Psoas muscle (tissue), 8 donors: ENCODE results near the gene MAB21L3. TPM values are rescaled to one million over a fixed set of nuclear protein-coding genes. Genes with fewer than 3 reads are reported as not detected.

ENCODE experiments used
- ATAC-seq, 4 donors: fragments of 200-7000 bp; cut with Tn5 transposase; one replicate each; pipeline ENCODE4 v1.9.1; 2020; ENCODE audit warnings: moderate library complexity in 3 of 4, mild to moderate bottlenecking in 2 of 4
- DNase-seq, 2 donors: peaks; one replicate each; pipeline ENCODE4 v3.0.0-alpha.2; 2020
- H3K27ac ChIP-seq: fragments of 200-600 bp; one replicate; pipeline ENCODE4 v1.8.0; 2022
- H3K27me3 ChIP-seq, 3 donors: fragments of 200-600 bp in 1 of 3; one replicate each; pipeline versions ENCODE4 v1.6.1 to v1.8.0; 2013 to 2022; ENCODE audit warnings: low read length in 2 of 3, mild to moderate bottlenecking in 2 of 3, moderate library complexity in 1 of 3; ENCODE audit not compliant: insufficient read depth in 3 of 3
- H3K36me3 ChIP-seq, 2 donors: fragments of 200-600 bp in 1 of 2; one replicate each; pipeline versions ENCODE4 v1.6.1 to v1.8.0; 2013 to 2022; ENCODE audit warnings: low read depth in 1 of 2, mild to moderate bottlenecking in 1 of 2, moderate library complexity in 1 of 2; ENCODE audit not compliant: insufficient read depth in 1 of 2
- H3K4me1 ChIP-seq: fragments of 200-600 bp; one replicate; pipeline ENCODE4 v1.8.0; 2022
- H3K4me3 ChIP-seq: fragments of 200-600 bp; one replicate; pipeline ENCODE4 v1.8.0; 2022; ENCODE audit warnings: mild to moderate bottlenecking
- H3K9me3 ChIP-seq: fragments of 200-600 bp; one replicate; pipeline ENCODE4 v1.8.0; 2022
- CTCF ChIP-seq: fragments of 200-600 bp; IDR thresholded peaks from one replicate; pipeline ENCODE4 v1.8.0; 2022; ENCODE audit warnings: antibody characterized with exemption
- WGBS, 3 donors: extraction: QIAGEN DNeasy Blood & Tissue Kit; methylation state at CpG; one replicate each; pipeline versions ENCODE4 v1.1.6 to v1.1.7; 2013; 5-methylcytosine and 5-hydroxymethylcytosine counted together
- intact Hi-C, 2 donors: fragments of 100-400 bp; cut with DNase I; formaldehyde crosslinking; loops; one replicate each; pipeline versions ENCODE4 v1.11.0 to v1.14.2; 2022
- polyA plus RNA-seq, 3 donors: library from polyadenylated mRNA; stranded (reverse); fragments of 200-250 nt; gene quantifications; one replicate each; pipeline ENCODE4 v1.2.3, GENCODE V29; 2013
- total RNA-seq, 4 donors: library from RNA; stranded (reverse); fragmentation: NEBNext Ultra II Directional in 2 of 4; extraction: Animal tissue kit (Norgen Biotek cat#: 25700) in 2 of 4; gene quantifications; one replicate each; pipeline versions ENCODE4 v1.2.1 to v1.2.4, GENCODE V29; 2021 to 2023
- donor health status: healthy with polysubstance abuse.
- donor health status: DM: no; HTN: no; CAD: no; lungs with moderate emphysema.
- donor health status: Bipolar disorder and iron deficiency.
- donor health status: healthy.
- donor health status: DM: yes; HTN: yes; CAD: no.
- donor health status: DM: no; HTN: no; CAD: no.
- donor health status: DM: no; HTN: no; CAD: no.
- donor health status: DM: yes; HTN: yes; CAD: no.

Gene MAB21L3
- total and polyA plus RNA-seq, 7 donors: 0.04 TPM; not detected in 6

- intact Hi-C loops: loop anchor here in 1 of 2 donors (2.0 to 10.0 kb wide), 3 partner anchors 267 to 894 kb away; no protein-coding TSS in a partner anchor
- Histone ChIP-seq H3K4me3 (no peak overlapping the region), H3K4me1 (peaks cover 12% of the 10 kb centered on the region), H3K27me3 (no peaks in the 10 kb centered on the region), H3K36me3 (no peaks in the 10 kb centered on the region), H3K9me3 (no peaks in the 10 kb centered on the region), H3K27ac (no peak overlapping the region)
- DNase-seq: no peak
- ATAC-seq: no peak
- 87 to 91% (median 88%) methylated on average over 4 of the region's 4 CpGs for WGBS, 3 donors
- TF ChIP-seq CTCF: no peak
Observed at GRCh38 chr1:116150368-116150767, 39.2 kb downstream of the MAB21L3 start.

GRCh38 chr1:116151739-116152576 is 40.8 kb downstream of the MAB21L3 start:
- peak overlapping the region; percentile 61 for H3K4me3 ChIP-seq
- peaks cover 12% of the 10 kb centered on the region for H3K4me1 ChIP-seq
- H3K27ac ChIP-seq: peak overlapping the region; percentile 9
- ATAC-seq (peak; percentile 95 to 100 (median 97)), DNase-seq (peak; percentile 81 to 84)
- no peaks in the 10 kb centered on the region for H3K36me3 ChIP-seq
- no peaks in the 10 kb centered on the region for H3K27me3 ChIP-seq
- 9 to 11% (median 10%) methylated on average over 38 to 46 of the region's 46 CpGs for WGBS, 3 donors
- peak; percentile 96 for TF ChIP-seq CTCF
- no peaks in the 10 kb centered on the region for H3K9me3 ChIP-seq
- intact Hi-C loops: loop anchor here in 1 of 2 donors (2.0 to 10.0 kb wide), 3 partner anchors 265 to 893 kb away; no protein-coding TSS in a partner anchor

GRCh38 chr1:116152577-116152943 is 41.4 kb downstream of the MAB21L3 start:
- no peak for TF ChIP-seq CTCF
- no peak overlapping the region for H3K27ac ChIP-seq
- H3K36me3 ChIP-seq: no peaks in the 10 kb centered on the region

GRCh38 chr1:116152950-116153691 is 41.9 kb downstream of the MAB21L3 start:
- Histone ChIP-seq H3K4me3 (no peak overlapping the region), H3K36me3 (no peaks in the 10 kb centered on the region), H3K27me3 (no peaks in the 10 kb centered on the region), H3K9me3 (no peaks in the 10 kb centered on the region), H3K27ac (no peak overlapping the region), H3K4me1 (peaks cover 12% of the 10 kb centered on the region)
- ATAC-seq (no peak), DNase-seq (no peak)
- no peak for TF ChIP-seq CTCF
- 93 to 96% (median 96%) methylated on average over 4 of the region's 4 CpGs for WGBS, 3 donors
- intact Hi-C loops: loop anchor here in 1 of 2 donors (5.0 to 10.0 kb wide), 2 partner anchors 264 to 892 kb away; no protein-coding TSS in a partner anchor

More at GRCh38 chr1:116152577-116152943, 41.4 kb downstream of the MAB21L3 start:
- peak overlapping the region; percentile 61 for H3K4me3 ChIP-seq
- no peaks in the 10 kb centered on the region for H3K9me3 ChIP-seq
- no peaks in the 10 kb centered on the region for H3K27me3 ChIP-seq
- 87 to 97% (median 93%) methylated on average over 3 of the region's 4 CpGs for WGBS, 3 donors
- ATAC-seq (no peak), DNase-seq (no peak)
- H3K4me1 ChIP-seq: peaks cover 12% of the 10 kb centered on the region
- intact Hi-C loops: loop anchor here in 1 of 2 donors (5.0 to 10.0 kb wide), 2 partner anchors 265 to 892 kb away; no protein-coding TSS in a partner anchor
